CD4-positive, alpha-beta T cell (primary cell): Measurements from ENCODE around the gene RASSF9. TPM values are rescaled to one million over a fixed set of nuclear protein-coding genes. Genes with fewer than 3 reads are reported as not detected.

ENCODE experiments used
- ATAC-seq: fragments of 200-7000 bp; cut with Tn5 transposase; one replicate; pipeline ENCODE4 v1.10.0; 2022; ENCODE audit warnings: mild to moderate bottlenecking; ENCODE audit not compliant: poor library complexity
- CTCF ChIA-PET: fragments of 350-600 bp; sonication (Branson Sonifier 250); formaldehyde crosslinking; loops from one replicate; lab custom pipeline; 2021; ENCODE audit warnings: antibody characterized with exemption, inconsistent platforms; lab: Charles Lee
- POLR2A ChIA-PET: fragments of 350-600 bp; sonication (Branson Sonifier 250); formaldehyde crosslinking; loops from one replicate; lab custom pipeline; 2021; ENCODE audit warnings: antibody characterized with exemption, inconsistent platforms; lab: Charles Lee
- DNase-seq, 14 experiments: peaks; one replicate each; pipeline ENCODE4 v3.0.0-alpha.2; 2013 to 2020; ENCODE audit warnings: mixed read lengths in 2 of 14
- H3K27ac ChIP-seq, 2 donors: one replicate each; pipeline versions ENCODE4 v1.5.1 to v1.7.0; 2013; ENCODE audit warnings: low read length in 2 of 2, low read depth in 1 of 2, mild to moderate bottlenecking in 1 of 2
- H3K27me3 ChIP-seq, 2 experiments: 1 replicate in 1 of 2; 2 replicates in 1 of 2; pipeline versions ENCODE4 v1.6.1 to v1.7.0; 2013; ENCODE audit warnings: low read length in 2 of 2, control low read depth in 1 of 2, mild to moderate bottlenecking in 1 of 2, moderate library complexity in 1 of 2; ENCODE audit not compliant: insufficient read depth in 2 of 2, control insufficient read depth in 1 of 2
- H3K36me3 ChIP-seq: one replicate; pipeline ENCODE4 v1.6.1; 2013; ENCODE audit warnings: low read length, control low read depth; ENCODE audit not compliant: insufficient read depth
- H3K4me1 ChIP-seq: one replicate; pipeline ENCODE4 v1.6.1; 2013; ENCODE audit warnings: low read length, control low read depth; ENCODE audit not compliant: insufficient read depth
- H3K4me3 ChIP-seq: one replicate; pipeline ENCODE4 v1.5.1; 2013; ENCODE audit warnings: mild to moderate bottlenecking, low read length, moderate library complexity
- H3K9me3 ChIP-seq, 2 experiments: 1 replicate in 1 of 2; 2 replicates in 1 of 2; pipeline versions ENCODE4 v1.6.1 to v1.7.0; 2013; ENCODE audit warnings: low read length in 2 of 2, mild to moderate bottlenecking in 2 of 2, control low read depth in 1 of 2, moderate library complexity in 1 of 2; ENCODE audit not compliant: control insufficient read depth in 1 of 2, insufficient read depth in 1 of 2
- H3K27ac Mint-ChIP-seq: one replicate; pipeline ENCODE4 v1.8.0; 2020; ENCODE audit warnings: mixed read lengths
- H3K27me3 Mint-ChIP-seq: one replicate; pipeline ENCODE4 v1.8.0; 2021; ENCODE audit warnings: mixed read lengths
- H3K36me3 Mint-ChIP-seq: one replicate; pipeline ENCODE4 v1.8.0; 2021; ENCODE audit warnings: low read depth, mixed read lengths
- H3K4me1 Mint-ChIP-seq: one replicate; pipeline ENCODE4 v1.8.0; 2021; ENCODE audit warnings: low read depth, mixed read lengths
- H3K4me3 Mint-ChIP-seq: one replicate; pipeline ENCODE4 v1.8.0; 2020; ENCODE audit warnings: mild to moderate bottlenecking, mixed read lengths
- H3K9me3 Mint-ChIP-seq: one replicate; pipeline ENCODE4 v1.8.0; 2020; ENCODE audit warnings: mixed read lengths
- CTCF ChIP-seq: fragments of 200-600 bp; IDR thresholded peaks from one replicate; pipeline ENCODE4 v1.8.0; 2022; ENCODE audit warnings: antibody characterized with exemption, mild to moderate bottlenecking
- intact Hi-C, 2 experiments: fragments of 100-400 bp; cut with DNase I in 1 of 2; cut with micrococcal nuclease in 1 of 2; formaldehyde crosslinking; loops; one replicate each; pipeline versions ENCODE4 v1.15.1 to v1.9.0; 2023 to 2025; cut with DNase I, micrococcal nuclease
- polyA plus RNA-seq, 2 donors: library from polyadenylated mRNA; unstranded; fragments of 120-200 nt; gene quantifications; one replicate each; pipeline ENCODE4 v1.2.1, GENCODE V29; 2013
- total RNA-seq, 174 experiments: library from RNA in 2 of 174; stranded (reverse) in 2 of 174; gene quantifications; one replicate each; pipeline ENCODE4 v1.2.3 and lab custom pipeline; 2021 to 2026

The RASSF9 gene
- not detected for total RNA-seq
- not detected for polyA plus RNA-seq (2013, experiment 1 of 2)
- 0.10 TPM for polyA plus RNA-seq (2013, experiment 2 of 2)
- total RNA-seq (lab: John Stamatoyannopoulos, UW): 0 to 0.17 (median 0) reads per million in 172 experiments

DNA sequence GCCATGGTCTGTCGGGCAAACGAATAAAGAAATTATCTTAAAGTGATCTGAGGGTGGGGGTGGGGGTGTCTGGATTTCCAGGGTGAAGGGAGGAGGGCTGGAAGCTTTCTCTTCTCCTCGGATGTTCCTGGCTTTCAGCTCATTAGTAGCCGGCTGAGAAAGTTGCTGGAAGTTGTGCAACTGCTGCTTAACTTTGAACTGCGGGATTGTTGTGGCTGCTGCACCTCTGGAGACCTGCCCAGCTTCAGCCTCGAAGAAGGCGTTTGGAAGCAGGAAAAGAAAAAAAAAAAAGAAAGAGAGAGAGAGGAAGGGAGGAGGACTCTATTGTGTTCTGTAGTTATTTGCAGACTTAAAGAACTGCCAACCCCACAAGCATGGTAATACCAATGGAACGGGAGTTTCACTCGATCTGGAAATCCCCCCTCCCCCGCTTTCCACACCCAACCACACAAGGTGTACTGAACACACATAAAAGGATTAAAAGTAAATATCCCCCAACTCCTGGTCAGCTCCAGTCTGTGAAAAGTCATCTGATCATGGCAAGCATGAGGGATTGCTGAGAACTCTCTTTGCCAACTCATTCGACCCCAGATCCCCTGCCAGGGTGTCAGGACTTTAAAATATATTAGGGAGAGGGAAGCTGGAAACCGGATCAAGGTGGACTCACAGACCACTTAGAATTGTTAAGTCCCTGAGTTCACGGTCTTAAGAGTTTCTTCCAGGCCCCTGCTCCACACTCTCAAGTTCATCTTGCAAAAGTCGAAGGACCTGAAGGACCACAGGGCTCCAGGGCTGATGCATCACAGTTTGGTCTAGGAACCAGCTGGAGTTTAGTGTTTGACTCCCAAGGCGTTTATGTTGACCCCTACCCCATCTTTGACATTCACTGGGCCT is at the start of gene RASSF9:
TSS of gene RASSF9 (minus strand) at position 213 of the 894 bp plus-strand sequence. CDS start at position 5, 208 bp downstream.
- intact Hi-C loops: no loop called here
- H3K36me3 ChIP-seq: no peaks in the 10 kb centered on the region
- CTCF ChIA-PET: no interaction called here
- DNase-seq: no peak
- H3K9me3 ChIP-seq: peaks cover 0 to 4% of the 10 kb centered on the region in 2 experiments
- Mint-ChIP-seq H3K27me3 (no peaks in the 10 kb centered on the region), H3K9me3 (no peaks in the 10 kb centered on the region), H3K36me3 (no peaks in the 10 kb centered on the region), H3K4me3 (no peak within 1 kb of the TSS), H3K4me1 (no peaks in the 10 kb centered on the region), H3K27ac (no peak within 1 kb of the TSS)
- no peaks in the 10 kb centered on the region for H3K4me1 ChIP-seq
- ATAC-seq: no peak
- POLR2A ChIA-PET: no interaction called here
- no peak within 1 kb of the TSS for H3K27ac ChIP-seq
- TF ChIP-seq CTCF: no peak
- H3K27me3 ChIP-seq: no peaks in the 10 kb centered on the region
- no peak within 1 kb of the TSS for H3K4me3 ChIP-seq

DNA sequence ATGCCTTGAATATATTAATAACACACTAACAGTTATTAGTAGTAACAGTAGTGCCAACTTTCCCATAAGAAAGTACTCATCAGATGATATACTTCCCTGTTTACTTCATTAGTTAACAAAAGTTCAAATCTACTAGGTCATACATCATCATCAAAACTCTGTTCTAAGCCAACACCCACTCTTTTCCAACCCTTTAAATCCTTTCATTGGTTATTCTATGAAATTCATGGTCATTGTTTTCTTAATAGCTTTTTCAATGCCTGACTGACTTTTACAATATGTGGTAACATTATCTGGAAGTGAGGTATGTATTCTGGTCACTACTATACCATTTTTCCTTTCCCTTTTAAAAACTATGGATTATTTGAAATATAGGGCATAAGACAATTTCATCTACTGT is 47.6 kb upstream of the RASSF9 start:
- ATAC-seq: no peak
- intact Hi-C loops: no loop called here
- no peaks in the 10 kb centered on the region for H3K9me3 Mint-ChIP-seq
- no peak overlapping the region for H3K27ac Mint-ChIP-seq
- no peak overlapping the region for H3K4me3 Mint-ChIP-seq
- no peak overlapping the region for H3K4me3 ChIP-seq
- H3K36me3 ChIP-seq: no peaks in the 10 kb centered on the region
- ChIA-PET CTCF (no interaction called here), POLR2A (no interaction called here)
- H3K9me3 ChIP-seq: no peaks in the 10 kb centered on the region
- no peaks in the 10 kb centered on the region for H3K4me1 ChIP-seq
- TF ChIP-seq CTCF: no peak
- H3K27ac ChIP-seq: no peak overlapping the region
- no peak for DNase-seq
- no peaks in the 10 kb centered on the region for H3K27me3 ChIP-seq
- H3K36me3 Mint-ChIP-seq: no peaks in the 10 kb centered on the region
- H3K4me1 Mint-ChIP-seq: no peaks in the 10 kb centered on the region
- peaks cover 4% of the 10 kb centered on the region for H3K27me3 Mint-ChIP-seq

- H3K27me3 Mint-ChIP-seq: no peaks in the 10 kb centered on the region
- no peak for ATAC-seq
- H3K4me1 ChIP-seq: no peaks in the 10 kb centered on the region
- no peaks in the 10 kb centered on the region for H3K36me3 ChIP-seq
- intact Hi-C loops: no loop called here
- no peak for TF ChIP-seq CTCF
- H3K4me1 Mint-ChIP-seq: no peaks in the 10 kb centered on the region
- no peaks in the 10 kb centered on the region for H3K9me3 Mint-ChIP-seq
- no peaks in the 10 kb centered on the region for H3K27me3 ChIP-seq
- ChIA-PET POLR2A (no interaction called here), CTCF (no interaction called here)
- H3K27ac Mint-ChIP-seq: no peak overlapping the region
- DNase-seq: no peak
- H3K4me3 ChIP-seq: no peak overlapping the region
- no peak overlapping the region for H3K27ac ChIP-seq
- H3K9me3 ChIP-seq: no peaks in the 10 kb centered on the region
- no peaks in the 10 kb centered on the region for H3K36me3 Mint-ChIP-seq
- no peak overlapping the region for H3K4me3 Mint-ChIP-seq
These were observed 41.2 kb upstream of the RASSF9 start for GRCh38 chr12:85877459-85877858.
